Activated T-helper 1 cell treated with anti-CD3 and anti-CD28 coated beads, Interleukin-2, amount 50 U/mL, for 16 hours (primary cell): ENCODE data around the gene ETDB.
"Not testable (repeated sequence)": the region's sequence is repeated elsewhere in the genome, so short reads cannot be mapped to it uniquely, and the experiment has no call there.

ENCODE experiments used
- DNase-seq, 2 donors: peaks; one replicate each; pipeline ENCODE4 v3.0.0-alpha.2; 2020; ENCODE audit warnings: low read depth in 1 of 2, low spot score in 1 of 2

ETDB gene

DNA sequence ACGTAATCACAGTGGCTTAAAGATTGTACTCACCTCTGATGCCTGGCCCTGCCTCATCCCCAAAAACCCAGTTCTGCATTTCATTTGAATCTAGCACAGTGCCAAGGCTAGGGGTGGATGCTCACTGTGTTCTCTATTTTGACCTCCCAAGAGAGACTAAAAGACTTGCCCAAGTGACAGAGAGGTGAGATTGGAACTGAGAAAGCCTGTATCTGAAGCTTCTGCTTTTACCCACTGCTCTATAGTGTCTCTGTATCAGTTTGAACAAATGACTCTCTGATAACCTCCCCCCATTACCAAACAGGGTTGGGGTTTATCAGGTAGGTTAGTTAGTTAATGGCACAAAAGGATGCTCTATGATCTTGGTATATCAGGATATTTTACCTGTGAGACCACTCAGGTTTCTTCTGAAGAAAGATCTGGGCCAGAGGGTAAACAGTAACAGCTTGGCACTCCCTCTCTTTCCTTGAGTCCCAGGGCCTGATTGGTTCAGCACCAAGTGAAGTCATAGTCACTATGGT, at the start of gene ETDB:
ETDB (minus strand) TSS at position 471 of the 521 bp plus-strand sequence. CDS start 1,265 bp downstream, outside the sequence.
- DNase-seq, result not testable (repeated sequence)

DNA sequence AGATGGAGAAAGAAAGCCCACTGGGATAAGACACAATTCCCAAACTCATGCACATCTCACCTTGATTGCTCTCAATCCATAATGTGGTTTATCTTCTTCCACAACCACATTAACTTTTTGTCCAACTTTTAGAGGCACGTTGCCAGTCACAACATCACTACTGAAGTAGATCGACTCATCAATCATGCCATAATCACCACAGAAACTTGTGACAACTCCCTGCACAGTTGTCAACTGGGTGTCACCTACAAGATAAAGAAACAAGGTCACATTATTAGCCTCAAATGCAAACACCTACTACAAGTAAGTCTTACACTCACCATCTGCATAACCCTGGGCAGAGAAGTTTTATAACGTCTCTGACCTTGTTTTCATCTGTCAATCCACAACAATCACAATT, 49.2 kb upstream of the ETDB start:
- not testable (repeated sequence) for DNase-seq

DNA sequence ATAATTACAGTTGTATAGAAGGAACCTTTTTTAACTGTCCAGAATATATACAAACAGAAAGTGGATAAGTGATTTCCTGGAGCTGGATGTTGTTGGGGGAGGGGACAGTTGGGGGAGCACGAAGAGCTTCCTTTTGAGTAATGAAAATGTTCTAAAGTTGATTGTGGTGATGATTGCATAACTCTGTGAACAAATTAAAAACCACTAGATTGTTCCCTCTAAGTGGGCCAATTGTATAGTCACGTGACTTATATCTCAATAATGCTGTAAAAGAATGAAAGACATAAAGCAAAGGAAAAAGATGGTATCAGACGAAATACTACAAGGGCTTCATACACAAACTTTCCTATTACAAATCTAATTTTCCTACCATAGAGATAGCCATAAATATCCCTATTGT, 48.2 kb upstream of the ETDB start:
- no peak for DNase-seq

DNA sequence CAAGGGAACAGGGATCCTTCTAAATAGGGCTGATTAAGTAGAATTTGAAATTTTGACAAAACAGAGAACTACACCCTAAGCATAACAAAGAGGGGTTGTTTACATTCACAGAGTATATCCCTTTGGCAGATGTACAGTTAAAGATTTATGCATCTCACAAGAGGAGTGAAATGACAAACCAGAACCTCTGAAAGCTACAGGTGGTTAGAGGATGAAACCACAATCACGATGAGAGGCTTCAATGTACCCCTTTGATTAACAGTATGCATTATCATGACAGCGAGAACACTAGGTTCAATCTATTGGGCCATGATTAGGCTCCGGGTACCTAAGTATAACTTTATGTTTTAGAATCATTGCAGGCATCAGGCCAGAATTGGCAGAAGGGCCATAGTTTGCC, 34.4 kb upstream of the ETDB start:
- not testable (repeated sequence) for DNase-seq

DNA sequence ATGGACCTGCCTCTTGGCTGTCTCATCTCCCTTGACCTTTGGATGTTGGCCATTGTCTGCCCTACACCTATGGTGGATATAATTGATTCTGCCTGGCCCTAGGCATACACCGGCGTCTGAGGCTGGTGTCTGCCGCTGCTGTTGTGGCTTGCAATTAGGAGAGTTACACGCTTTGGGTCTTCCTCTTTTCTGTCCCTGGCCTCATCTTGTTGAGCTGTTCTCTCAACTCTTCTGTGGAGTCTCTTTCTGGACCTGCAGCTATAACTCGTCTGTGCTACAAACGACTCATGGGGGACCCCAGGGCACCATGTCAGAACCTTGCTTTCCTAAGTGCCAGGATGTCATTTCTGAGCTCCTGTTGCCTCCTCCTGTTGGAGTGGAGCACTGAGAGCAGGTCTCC, 5.8 kb upstream of the ETDB start:
- not testable (repeated sequence) for DNase-seq

DNA sequence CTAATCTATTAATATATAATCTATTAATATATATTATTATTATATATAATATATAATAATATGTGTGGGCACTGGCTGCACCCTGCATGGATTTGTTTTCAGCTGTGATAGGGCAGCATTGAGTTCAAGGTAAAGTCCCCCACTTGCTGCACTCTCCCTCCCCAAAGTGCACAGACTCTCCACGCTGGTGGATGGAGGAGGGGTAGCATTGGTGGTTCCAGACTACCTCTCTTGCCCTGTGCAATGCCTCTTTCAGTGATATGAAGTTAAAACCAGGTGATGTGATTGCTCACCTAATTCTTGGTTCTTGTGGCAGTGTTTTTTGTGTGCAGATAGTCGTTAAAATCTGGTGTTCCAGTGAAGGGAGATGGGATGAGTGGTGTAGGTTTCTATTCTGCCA, 4.3 kb downstream of the ETDB start:
- DNase-seq, result not testable (repeated sequence)

DNA sequence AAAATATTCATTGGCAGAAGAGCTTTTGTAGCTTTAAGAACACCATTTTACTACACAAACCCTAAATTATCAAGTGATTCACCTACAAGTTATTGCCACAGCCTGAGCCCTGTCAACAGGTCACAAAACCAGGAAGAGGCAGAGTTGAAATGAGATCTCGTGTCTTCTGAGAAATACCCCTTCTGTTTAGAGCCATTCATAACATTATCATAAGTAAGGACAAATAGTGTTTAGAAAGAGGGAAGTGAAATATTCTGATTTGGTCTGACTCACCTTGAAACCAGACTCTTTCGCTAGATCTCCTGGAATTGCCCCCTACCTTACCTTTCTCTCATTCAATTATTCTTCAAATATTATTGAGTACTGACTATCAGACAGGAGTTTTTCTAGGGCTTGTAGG, 5.9 kb downstream of the ETDB start:
- no peak for DNase-seq

DNA sequence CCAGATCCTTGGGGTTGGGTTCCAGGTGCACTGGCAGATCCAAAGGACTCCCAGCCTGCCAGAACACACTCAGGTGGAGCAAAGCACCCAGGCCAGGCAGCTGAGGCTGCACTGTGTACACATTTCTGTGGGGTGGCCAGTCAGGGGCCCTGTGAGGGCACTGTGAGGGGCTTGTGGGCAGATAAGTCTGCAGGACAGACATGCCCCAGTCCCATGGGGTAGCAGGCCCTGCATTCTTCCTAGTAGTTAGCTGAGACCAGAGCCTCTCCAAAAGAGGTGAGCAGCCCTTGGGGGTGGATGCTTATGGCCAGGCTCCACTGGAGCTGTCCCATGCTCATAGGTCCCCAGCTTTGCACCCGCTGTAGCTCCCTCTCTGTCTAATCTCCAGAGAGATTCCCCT, 7.6 kb downstream of the ETDB start:
- DNase-seq, result no peak

DNA sequence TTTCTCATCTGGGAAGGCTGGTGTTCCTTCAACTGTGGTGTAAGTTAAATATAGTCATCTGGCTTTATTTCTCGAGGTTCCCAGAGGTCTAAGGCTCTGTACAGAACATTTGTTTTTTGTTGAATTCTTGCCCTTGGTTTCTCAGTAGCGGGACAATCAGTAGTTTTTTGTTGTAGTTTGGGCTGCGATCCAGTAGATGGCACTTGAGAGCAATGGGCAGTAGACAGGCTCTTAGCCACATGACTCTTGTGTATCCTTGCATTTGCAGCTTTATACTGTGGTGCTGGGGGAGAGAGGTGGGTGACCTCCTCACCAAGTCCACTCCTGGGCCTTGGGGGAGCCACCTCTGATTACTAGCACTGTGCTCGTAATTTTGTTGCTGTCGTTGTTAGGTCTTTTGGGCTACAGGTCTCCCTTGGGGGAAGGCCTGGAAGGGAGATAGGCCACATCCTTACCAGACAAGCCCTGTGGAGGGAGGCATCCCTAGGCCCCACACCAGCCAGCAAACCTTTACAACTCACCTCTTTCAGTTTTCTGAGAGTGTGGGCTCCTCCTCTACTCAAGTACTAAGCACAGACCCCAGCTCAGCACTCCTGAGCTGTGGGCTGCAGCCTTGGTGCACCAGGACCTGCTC, 8.1 kb downstream of the ETDB start:
- DNase-seq, result no peak

DNA sequence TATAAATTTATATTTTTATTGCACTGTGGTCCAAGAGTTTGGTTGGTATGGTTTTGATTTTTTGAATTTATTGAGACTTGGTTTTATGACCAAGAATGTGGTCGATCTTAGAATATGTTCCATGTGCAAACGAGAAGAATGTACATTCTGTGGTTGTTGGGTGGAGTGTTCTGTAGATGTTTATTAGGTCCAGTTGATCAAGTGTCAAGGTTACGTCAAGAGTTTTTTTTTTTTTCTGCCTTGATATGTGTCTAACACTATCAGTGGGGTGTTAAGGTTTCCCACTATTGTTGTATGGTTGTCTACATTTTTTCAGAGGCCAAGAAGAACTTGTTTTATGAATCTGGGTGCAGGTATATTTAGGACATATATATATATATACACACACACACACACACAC, 10.8 kb downstream of the ETDB start:
- no peak for DNase-seq

DNA sequence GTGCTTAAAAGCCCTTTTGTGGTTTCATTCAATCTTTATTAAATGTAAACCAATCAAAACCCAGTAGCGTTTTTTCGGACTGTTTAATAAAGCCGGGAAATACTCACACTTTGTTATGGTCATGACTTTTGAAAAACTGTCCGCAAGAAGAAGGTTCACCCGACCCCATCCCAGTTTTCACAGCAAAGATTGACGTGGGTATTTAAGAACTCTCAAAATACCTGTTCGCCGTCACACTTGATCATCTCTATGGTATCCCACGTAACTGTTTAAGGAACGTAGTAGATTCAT, 20.9 kb downstream of the ETDB start:
- no peak for DNase-seq

DNA sequence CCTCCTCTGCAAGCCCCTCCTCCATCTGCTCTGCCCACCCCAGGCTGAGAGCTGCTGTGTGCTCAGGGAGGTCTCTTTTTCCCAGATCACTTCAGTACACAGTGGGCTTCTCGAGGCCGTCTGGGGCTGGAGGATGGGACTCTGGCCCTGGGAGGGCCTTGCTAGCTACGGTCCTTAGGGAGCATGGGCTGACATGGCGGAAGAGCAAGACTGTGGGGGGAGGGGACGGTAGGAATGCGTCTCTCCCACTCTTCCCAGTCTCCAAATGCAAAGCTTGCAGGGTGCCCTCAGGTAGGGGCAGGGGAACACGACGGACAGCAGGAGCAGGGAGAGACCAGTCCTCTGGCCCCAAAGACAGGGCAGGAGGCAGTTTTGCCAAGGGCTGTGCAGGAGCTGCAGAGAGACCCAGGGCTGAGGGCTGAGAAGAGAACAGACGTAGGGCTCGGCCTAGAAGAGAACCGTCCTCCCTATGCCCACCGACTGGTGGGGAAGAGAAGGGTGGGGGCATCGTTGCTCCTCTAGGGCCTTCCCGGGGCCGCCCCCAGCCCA, 23.1 kb downstream of the ETDB start:
- DNase-seq, result not testable (repeated sequence)

DNA sequence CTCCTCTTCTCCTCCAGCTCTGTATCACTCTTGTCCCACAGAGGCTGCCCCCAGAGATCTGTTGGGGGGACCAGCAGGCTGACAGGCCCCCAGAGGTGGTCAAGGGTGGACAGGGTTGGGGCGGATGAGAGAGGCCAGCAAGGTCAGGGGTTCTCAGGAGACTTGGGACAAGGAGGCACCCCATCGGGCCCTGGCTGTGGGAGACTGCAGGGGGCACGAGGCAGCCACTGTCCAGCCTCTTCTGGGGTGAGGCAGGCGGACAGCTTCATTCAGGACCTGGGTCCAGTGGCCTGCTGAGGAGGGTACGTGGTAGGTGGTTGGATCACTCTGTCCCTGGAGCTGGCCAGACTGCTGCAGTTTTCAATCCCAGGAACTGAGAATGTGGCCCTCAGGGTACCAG, 24.6 kb downstream of the ETDB start:
- DNase-seq, result no peak

DNA sequence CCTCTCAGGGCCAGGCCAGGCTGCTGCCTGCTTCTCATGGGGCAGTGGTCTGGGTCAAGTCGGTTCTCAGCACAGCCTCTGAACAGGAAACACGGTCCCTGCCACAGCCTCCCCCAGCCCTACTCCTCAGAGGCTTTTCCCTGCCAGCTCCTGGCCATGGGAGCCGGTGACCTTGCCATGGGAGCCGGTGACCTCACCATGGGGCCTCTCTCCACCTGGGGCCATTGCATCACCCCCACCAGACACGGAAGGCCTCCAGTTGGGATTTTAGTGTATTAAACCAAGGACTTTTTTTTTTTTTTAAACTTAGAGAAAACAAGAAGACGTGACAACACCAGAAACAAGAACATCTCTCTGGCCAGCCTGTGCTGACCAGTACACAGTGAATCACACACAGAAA, 25.6 kb downstream of the ETDB start:
- no peak for DNase-seq

DNA sequence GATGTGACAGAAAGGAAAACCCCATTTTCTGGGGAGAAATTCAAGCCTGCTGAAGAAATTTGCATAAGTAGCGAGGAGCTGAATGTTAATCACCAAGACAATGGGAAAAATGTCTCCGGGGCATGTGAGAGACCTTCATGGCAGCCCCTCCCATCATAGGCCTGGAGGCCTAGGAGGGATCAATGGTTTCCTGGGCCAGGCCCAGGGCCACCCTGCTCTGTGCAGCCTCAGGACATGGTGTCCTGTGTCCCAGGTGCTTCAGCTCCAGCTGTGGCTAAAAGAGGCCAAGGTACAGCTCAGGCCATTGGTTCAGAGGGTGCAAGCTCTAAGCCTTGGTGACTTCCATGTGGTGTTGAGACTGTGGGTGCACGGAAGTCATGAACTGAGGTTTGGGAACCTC, 31.2 kb downstream of the ETDB start:
- DNase-seq, result no peak

DNA sequence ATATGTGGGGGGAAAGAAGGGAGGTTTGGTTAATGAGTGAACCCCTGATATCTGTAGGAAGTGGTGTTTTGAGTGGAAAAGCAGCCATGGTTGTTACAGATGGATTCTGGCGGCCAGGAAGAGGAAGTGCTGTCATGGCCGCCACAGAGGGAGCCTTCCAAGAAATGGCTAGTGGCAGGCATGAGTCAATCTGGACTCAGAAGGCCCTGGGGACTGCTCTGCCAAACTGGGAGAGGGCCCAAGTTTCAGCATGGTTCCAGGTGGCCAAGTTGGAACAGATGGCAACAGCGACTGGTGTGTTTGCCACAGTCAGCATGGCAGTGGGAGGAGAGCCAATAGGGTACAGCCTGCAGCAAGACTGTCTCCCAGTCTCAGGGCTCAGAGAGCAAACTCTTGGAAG, 32.5 kb downstream of the ETDB start:
- no peak for DNase-seq

DNA sequence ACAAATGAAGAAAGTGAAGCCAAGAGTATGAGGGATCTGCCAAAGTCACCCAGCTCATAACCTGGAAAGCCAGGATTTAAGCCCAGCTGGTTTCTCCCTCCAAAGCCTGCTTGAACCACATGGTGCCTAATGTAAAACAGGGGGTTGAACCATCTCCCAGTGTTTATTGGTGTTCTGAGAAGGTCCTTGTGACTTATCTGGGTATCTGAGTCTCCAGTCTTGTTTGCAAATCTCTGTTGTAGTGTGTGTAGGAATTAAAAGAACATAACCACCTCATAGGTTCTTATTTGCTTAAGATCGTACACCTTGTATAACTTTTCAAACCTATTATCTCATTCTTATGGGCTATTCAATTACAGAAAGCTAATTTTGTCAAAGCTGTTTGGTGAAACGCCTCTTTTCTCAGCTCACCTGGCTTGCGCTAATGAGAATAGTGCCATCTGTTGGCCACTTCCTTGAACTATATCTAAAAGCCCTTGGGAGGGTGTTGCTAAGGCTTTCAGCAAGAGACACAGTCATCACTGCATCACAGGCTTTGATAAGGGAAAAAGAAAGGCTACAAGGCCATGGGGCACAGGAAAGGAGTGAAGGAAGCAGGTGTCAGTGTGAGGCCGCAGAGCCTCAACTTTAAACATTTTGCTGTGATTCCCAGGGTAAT, 34.0 kb downstream of the ETDB start:
- DNase-seq, result peak in 1 of 2 donors; percentile 25

DNA sequence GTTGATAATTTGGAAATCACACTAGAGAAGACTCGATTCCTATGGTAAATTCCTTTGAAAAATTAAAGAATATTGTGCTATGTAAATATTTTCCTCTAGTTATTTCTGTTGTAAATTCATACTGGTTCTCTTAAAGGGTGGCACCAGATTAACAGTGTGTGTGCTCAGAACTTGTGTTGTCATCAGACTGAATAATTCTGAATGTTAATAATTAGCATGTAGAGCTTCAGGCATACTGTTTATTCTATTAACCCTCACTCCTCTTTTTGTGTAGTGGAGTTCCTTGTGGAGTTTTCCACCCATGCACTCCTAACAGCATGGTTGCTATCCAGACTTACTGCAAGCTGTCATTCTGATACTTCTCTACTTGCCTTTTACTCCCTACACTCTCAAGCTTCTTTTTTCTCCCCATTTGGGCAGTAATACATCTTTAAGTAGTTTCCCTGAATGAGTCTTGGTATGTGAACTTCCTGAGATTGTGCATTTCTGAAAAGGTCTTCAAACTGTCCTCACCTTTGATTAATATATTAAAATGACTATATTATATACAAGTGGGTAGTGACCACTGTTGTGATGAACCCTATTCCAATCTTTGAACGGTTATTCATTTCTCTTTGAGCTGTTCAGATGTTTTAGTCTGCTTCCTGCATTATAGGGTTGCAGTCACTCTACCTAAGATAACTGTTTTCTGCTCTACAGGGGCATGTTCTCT, 38.5 kb downstream of the ETDB start:
- no peak for DNase-seq
